Effector memory CD8-positive, alpha-beta T cell (primary cell): Measurements from ENCODE around the gene PROM2.

Experiments used
- ATAC-seq: fragments of 150-1000 bp; cut with Tn5 transposase; replicated peaks from 2 replicates; pipeline ENCODE4 v1.10.0; 2021; ENCODE audit warnings: mild to moderate bottlenecking, moderate library complexity
- DNase-seq, 3 experiments: peaks; one replicate each; pipeline ENCODE4 v3.0.0; 2021
- H3K27ac Mint-ChIP-seq, 2 donors: one replicate each; pipeline ENCODE4 v1.8.0; 2022; ENCODE audit warnings: mild to moderate bottlenecking in 2 of 2, mixed read lengths in 2 of 2, moderate library complexity in 2 of 2
- H3K27me3 Mint-ChIP-seq, 2 donors: one replicate each; pipeline ENCODE4 v1.8.0; 2022; ENCODE audit warnings: mixed read lengths in 2 of 2
- H3K36me3 Mint-ChIP-seq: one replicate; pipeline ENCODE4 v1.8.0; 2022; ENCODE audit warnings: mild to moderate bottlenecking, moderate library complexity, mixed read lengths; ENCODE audit not compliant: insufficient read depth
- H3K4me1 Mint-ChIP-seq, 2 donors: one replicate each; pipeline ENCODE4 v1.8.0; 2022; ENCODE audit warnings: low read depth in 2 of 2, mixed read lengths in 2 of 2
- H3K4me3 Mint-ChIP-seq, 2 donors: one replicate each; pipeline ENCODE4 v1.8.0; 2022; ENCODE audit warnings: mild to moderate bottlenecking in 2 of 2, mixed read lengths in 2 of 2, moderate library complexity in 2 of 2
- H3K9me3 Mint-ChIP-seq, 2 donors: one replicate each; pipeline ENCODE4 v1.8.0; 2022; ENCODE audit warnings: mixed read lengths in 2 of 2

Gene PROM2

DNA sequence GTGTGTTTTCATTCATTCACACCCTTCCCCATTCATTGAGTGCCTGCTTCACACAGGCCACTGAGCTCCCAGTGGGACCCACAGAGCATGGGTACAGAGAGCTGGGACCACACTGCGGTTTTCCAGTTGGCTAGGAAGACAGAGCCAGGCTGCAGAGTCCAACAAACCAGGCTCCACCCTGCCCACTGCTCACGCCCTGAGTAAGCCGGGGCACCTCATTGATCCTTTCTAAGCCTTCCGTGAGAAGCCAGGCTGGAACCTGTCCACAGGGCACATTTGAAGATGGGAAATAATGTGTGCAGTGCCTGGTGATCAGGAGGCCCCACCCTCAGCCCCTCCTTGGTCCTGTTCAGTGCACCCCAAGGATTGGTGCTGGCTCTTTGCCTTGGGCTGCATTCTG is 36.4 kb downstream of the PROM2 start:
- Mint-ChIP-seq H3K27ac (no peak overlapping the region), H3K4me1 (peaks cover 0 to 2% of the 10 kb centered on the region in 2 donors), H3K9me3 (no peaks in the 10 kb centered on the region), H3K36me3 (no peaks in the 10 kb centered on the region), H3K4me3 (no peak overlapping the region), H3K27me3 (peaks cover 4 to 49% of the 10 kb centered on the region in 2 donors)
- DNase-seq (no peak), ATAC-seq (no peak)

DNA sequence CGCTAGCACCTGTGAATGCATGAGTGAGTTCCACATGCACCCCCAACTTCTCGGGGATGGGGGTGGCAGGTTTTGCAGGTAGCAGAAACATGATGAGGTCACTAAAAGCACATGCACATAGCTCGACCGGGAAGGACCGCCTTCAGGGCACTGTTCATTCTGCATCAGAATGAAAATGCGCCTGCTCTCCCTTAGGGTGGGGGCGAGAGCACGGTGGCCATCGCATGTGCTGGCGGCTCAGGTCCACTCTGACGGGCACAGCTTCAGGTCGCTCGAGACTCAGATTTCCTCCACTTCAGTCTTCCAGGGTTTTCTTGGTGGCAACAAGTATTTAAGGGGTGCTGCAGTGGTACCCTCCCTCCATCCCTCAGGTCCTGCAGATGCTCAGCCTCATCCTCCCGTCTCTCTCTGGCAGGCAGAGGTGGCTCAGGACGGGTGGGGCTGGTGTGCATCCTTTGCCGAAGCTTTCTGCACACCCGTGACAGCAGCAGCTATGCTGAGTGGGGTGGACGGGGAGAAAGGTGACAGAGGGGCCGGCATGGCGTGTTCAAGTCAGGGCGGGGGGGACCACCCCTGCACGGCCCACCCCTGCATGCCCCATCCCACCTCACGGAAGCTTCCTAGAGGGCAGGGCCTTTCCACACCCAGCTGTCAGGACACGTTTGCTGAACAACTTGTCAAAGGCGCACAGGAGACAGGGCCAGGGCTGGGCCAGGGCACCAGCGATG is 37.7 kb downstream of the PROM2 start:
- ATAC-seq, result no peak
- H3K4me3 Mint-ChIP-seq, result no peak overlapping the region
- no peaks in the 10 kb centered on the region for H3K9me3 Mint-ChIP-seq
- no peak overlapping the region for H3K27ac Mint-ChIP-seq
- peaks cover 0 to 3% of the 10 kb centered on the region in 2 donors for H3K4me1 Mint-ChIP-seq
- DNase-seq, result no peak
- H3K36me3 Mint-ChIP-seq, result no peaks in the 10 kb centered on the region
- peaks cover 4 to 61% of the 10 kb centered on the region in 2 donors for H3K27me3 Mint-ChIP-seq

DNA sequence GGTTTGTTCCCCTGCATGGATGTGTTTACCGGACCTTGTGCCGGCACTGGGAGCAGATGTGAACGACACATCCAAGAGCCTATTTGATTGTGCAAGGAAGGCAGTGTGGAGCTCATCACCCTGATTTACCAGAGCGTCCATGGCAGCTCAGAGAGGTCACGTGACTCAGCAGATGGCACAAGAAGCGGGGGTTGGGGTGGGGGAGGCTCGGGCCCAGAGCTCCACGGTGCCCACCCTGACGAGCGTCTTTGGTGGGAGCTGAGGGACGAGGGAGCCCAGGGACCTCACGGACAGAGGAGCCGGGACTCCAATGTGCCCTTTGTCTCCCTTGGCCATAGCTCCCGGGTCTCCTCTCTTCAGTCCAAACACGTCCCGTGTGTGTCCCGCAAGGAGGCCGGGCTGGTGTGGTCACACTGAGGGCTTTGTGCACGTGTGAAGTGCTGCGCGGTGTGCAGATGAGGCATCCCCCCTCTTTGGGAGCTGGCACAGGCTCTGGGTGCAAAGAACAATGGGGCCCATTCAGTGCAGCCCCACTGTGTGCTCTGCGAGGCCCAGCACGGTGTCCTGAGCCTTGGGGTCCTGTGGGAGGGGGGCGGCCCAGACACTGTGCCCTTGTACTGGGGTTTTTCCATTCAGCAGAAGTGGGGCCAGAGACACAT is 38.4 kb downstream of the PROM2 start:
- no peak for DNase-seq
- Mint-ChIP-seq H3K36me3 (no peaks in the 10 kb centered on the region), H3K4me3 (no peak overlapping the region), H3K4me1 (peaks cover 0 to 3% of the 10 kb centered on the region in 2 donors), H3K27me3 (peaks cover 4 to 68% of the 10 kb centered on the region in 2 donors), H3K27ac (no peak overlapping the region), H3K9me3 (no peaks in the 10 kb centered on the region)
- ATAC-seq, result no peak

DNA sequence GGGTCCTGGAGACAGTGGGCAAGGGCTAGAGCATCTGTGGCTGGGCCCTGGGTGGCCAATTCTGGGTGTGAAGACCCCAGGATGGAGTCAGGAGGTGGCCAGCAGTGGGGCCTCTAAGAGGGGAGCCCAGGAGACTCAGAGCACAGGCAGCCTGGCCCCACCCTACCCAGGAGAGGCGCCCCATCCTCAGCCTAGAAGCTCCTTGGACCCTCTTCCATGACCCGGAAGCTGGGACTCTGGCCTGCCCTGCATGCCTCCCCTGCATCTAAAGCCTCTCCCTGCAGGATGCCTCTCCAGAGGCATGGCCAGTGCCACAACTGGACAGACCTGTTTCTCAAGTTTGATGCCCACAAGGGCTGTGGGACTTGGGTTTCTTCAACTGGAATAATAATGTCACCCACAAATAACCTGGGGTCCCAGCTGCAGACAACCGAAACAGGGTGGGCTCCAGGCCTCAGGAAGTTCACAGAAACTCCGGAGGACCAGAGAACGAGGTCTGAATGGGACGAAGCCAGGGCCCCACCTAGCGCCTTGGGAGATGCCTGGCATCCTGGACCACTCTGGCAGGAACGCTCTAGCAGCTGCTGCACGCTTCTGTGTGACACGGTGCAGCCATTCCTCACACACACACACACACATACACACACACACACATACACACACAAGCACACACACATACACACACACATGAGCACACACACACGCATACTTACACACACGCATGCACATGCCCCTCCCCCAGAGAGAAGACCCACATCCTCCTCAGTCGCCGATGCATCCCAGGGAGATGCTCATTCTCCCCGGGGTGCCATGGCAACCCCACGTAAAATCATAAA is 39.3 kb downstream of the PROM2 start:
- H3K27me3 Mint-ChIP-seq, result peaks cover 4 to 77% of the 10 kb centered on the region in 2 donors
- H3K4me1 Mint-ChIP-seq, result peaks cover 0 to 3% of the 10 kb centered on the region in 2 donors
- ATAC-seq (no peak), DNase-seq (no peak)
- no peak overlapping the region for H3K27ac Mint-ChIP-seq
- no peaks in the 10 kb centered on the region for H3K36me3 Mint-ChIP-seq
- no peaks in the 10 kb centered on the region for H3K9me3 Mint-ChIP-seq
- no peak overlapping the region for H3K4me3 Mint-ChIP-seq

DNA sequence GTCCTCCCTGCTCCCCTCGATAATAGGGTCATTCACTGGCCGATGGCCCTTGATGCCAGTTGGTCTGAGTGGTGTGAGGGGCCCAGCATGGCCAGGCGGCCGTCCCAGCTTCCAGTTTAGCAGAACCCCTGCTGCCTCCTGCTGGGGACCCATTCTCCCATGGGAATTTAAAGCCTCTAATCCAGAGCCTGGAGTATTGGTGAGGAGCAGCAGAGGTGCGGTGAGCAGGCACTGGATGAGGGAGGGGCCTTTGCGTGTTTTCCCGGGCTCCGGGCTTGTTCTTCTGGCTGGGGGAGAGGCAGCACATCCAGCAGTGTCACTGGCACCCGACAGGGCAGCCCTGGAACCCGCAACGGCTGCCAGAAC is 40.3 kb downstream of the PROM2 start:
- ATAC-seq (no peak), DNase-seq (no peak)
- Mint-ChIP-seq H3K27ac (no peak overlapping the region), H3K4me3 (no peak overlapping the region), H3K4me1 (peaks cover 0 to 3% of the 10 kb centered on the region in 2 donors), H3K36me3 (peaks cover 3% of the 10 kb centered on the region), H3K9me3 (no peaks in the 10 kb centered on the region), H3K27me3 (peaks cover 4 to 81% of the 10 kb centered on the region in 2 donors)

DNA sequence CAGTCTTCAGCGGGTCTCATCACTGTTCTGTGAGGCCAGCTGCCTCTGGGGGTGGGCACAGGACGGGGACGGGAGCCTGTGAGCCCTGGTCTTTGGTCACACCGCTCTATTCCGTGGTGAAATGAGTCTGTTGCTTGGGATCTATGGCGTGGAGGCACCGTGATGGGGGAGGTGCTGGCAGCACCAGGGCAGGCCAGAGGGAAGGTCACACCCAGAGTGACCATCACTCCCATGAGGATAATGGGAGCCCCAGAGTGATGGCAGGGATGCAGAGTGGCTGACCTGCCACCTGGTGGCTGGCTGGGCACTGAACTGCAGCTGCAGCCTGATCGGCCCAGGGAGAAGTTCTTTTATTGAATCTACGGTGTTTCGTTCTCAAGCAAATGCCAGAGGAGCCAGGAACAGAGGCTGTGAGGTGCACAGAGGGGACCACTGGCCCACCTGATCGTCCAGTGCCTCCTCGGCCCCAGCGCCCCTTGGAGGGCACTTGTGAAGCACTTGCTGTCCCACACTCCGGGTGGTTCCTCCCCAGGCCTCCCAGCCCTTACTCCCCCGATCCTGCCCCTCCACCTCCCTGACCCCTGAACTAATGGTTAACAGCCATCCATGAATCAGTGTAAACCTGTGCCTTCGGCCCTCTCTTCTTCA is 40.8 kb downstream of the PROM2 start:
- Mint-ChIP-seq H3K9me3 (no peaks in the 10 kb centered on the region), H3K36me3 (peaks cover 3% of the 10 kb centered on the region)
- DNase-seq, result no peak

DNA sequence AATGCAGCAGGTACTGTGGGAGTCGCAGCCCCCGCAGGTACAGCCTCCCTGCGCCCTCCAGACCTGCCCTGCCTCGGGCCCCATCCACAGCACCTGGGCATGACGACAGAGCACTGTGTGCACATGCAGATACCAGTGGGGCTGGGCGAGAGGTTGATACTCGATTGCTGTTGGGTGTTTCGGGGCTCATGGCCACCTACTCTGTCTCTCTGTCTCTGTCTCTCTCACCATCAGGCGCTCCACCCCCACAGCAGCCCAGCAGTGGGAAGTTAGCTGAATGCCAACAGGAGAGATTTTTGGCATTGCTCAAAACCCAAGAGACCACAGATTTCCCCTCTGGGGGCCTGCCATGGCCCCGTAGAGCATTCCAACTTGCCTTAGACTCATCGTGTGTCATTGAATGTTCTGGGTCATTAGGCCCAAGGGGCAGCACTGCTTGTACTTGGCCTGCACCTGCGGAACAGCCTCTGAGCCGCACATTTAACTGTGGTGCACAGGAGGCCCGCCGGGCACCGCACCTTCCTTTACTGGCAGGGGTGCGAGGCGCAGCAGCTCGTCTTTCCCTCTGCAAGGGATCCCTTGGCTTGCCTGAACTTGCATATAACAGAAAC is 41.7 kb downstream of the PROM2 start:
- ATAC-seq, result no peak
- peaks cover 4 to 68% of the 10 kb centered on the region in 2 donors for H3K27me3 Mint-ChIP-seq
- DNase-seq, result no peak
- H3K9me3 Mint-ChIP-seq, result no peaks in the 10 kb centered on the region
- H3K4me1 Mint-ChIP-seq, result peaks cover 0 to 3% of the 10 kb centered on the region in 2 donors
- no peak overlapping the region for H3K4me3 Mint-ChIP-seq
- no peak overlapping the region for H3K27ac Mint-ChIP-seq
- peaks cover 3% of the 10 kb centered on the region for H3K36me3 Mint-ChIP-seq

More for the DNA sequence above, 40.8 kb downstream of the PROM2 start:
- ATAC-seq, result no peak
- Mint-ChIP-seq H3K4me3 (no peak overlapping the region), H3K27ac (no peak overlapping the region), H3K4me1 (peaks cover 0 to 3% of the 10 kb centered on the region in 2 donors), H3K27me3 (peaks cover 4 to 76% of the 10 kb centered on the region in 2 donors)

DNA sequence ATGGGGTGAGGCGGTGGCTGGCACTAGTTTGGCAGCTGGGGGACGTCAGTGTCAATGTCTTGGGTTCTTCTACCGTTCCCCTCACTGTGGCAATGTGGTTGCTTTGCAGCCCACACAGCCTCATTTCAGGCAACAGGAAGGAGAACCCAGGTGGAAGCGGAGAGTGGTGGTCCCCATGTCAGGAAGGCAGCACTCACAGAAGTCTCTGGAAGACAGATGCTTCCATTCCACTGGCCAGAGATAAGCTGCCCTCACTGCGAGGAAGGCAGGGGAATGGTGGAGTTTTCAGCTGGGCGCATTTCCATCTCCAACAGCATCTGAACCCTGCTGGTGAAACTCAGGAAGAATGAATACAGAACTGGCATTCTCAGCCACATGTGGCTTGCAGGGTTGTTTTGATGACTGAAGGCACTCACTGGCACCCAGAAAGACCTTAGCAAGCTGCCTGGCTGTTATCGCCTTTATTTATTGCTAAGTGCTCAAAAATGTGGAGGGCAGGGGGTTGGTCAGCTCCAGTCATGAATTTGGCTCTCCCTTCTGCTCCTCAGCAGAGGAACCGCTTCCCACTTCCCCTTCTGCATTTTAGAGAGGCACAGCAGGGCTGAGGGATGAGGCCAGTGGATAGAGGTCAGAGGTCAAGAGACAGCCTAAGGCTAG is 42.3 kb downstream of the PROM2 start:
- Mint-ChIP-seq H3K9me3 (no peaks in the 10 kb centered on the region), H3K27ac (no peak overlapping the region), H3K27me3 (peaks cover 4 to 61% of the 10 kb centered on the region in 2 donors), H3K4me1 (peaks cover 0 to 3% of the 10 kb centered on the region in 2 donors), H3K4me3 (no peak overlapping the region), H3K36me3 (peaks cover 3% of the 10 kb centered on the region)
- ATAC-seq, result no peak
- no peak for DNase-seq

DNA sequence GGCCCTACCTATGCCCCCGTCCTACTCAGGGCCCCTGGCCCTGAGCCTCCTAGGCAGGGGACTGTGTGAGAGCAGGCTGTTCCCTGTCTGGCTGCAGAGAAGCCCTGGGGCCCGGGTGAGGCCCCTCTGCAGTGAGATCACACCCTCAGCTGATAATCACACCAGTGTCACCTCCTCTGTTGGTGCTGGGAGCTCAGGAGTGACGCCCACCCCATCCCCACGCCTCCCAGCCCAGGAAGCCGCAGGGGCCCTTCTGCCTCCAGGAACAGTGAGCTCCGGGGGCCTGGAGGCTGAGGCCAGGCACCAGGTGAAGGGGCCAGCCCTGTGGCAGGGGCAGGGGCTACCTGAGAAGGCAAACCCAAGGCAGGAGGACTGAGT is 42.9 kb downstream of the PROM2 start:
- H3K9me3 Mint-ChIP-seq, result no peaks in the 10 kb centered on the region
- no peak for ATAC-seq
- peaks cover 0 to 3% of the 10 kb centered on the region in 2 donors for H3K4me1 Mint-ChIP-seq
- peaks cover 4 to 60% of the 10 kb centered on the region in 2 donors for H3K27me3 Mint-ChIP-seq
- H3K27ac Mint-ChIP-seq, result no peak overlapping the region
- peaks cover 3% of the 10 kb centered on the region for H3K36me3 Mint-ChIP-seq
- H3K4me3 Mint-ChIP-seq, result no peak overlapping the region
- DNase-seq, result no peak

DNA sequence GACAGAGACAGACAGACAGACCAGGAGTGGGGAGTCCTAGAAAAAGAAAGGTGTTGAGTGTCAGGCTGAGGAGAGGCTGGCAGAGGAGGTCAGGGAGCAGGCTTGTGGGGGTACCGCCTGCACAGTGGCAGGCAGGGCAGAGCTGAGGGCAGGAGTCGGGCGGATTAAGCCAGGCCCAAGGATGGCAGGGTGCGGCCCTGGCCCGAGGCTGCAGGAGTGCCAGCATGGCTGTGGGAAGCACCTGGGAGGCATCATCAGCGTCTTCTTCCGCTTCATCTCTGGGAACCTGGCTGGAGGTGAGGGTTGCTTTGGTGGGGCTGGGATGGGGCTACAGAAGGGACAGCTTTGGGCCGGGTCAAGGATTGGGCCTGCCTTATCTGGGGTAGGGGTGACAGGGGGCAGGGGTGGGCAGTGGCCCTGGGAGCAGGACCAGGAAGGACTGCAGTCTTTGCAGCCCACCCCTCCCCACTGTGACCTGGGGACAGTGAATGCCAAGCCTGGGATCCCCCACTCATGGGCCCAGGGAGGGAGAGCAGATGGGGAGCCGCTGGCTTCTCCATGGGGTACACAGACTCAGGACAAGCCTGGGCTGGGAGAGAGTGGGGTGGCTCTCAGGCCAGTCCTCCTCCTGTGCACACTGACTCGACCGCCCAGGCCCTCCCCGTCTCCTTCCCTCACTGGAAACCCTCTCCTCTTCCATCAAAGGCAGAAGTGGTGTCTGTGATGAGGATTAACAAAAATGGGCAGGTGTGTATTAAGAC is 43.6 kb downstream of the PROM2 start:
- Mint-ChIP-seq H3K27ac (no peak overlapping the region), H3K27me3 (peaks cover 4 to 56% of the 10 kb centered on the region in 2 donors), H3K9me3 (no peaks in the 10 kb centered on the region), H3K36me3 (peaks cover 3% of the 10 kb centered on the region), H3K4me3 (no peak overlapping the region), H3K4me1 (peaks cover 0 to 3% of the 10 kb centered on the region in 2 donors)
- ATAC-seq (no peak), DNase-seq (no peak)

DNA sequence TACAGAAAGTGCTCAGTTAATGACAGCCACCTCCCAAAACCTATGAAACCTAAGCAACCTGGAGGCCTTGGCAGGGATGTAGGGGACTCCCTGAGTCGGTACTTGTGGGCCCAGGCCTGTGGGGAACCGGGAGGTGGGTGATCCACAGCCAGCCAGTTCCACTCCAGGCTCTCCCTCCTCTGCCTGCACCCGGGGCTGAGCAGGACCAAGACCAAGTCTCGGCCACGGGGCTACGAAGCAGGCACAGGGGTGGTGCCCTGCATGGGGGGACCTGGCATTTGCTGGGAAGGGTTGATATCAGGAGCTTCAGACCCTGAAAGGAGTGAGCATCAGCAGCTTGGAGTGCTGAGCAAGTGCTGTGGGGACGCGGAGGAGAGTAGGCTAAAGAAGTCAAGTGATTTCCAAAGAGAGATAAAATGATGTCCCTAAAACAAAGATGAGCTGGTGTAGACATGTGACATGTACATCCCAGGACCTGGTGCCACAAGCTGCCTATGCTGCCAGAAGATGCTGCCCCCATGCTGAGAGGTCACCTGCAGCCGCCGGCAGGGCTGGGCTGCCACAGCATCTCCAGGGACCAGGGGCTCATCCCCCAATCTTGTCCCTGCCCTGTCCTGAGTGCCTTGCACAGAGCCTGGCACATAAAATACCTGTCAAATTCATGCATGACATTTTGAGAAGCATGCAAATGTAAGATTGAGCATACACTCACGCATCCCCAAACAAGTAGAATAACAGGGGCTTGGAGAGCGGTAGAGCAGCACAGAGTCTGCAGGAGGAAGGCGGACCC is 44.4 kb downstream of the PROM2 start:
- H3K9me3 Mint-ChIP-seq, result no peaks in the 10 kb centered on the region
- H3K36me3 Mint-ChIP-seq, result peaks cover 3% of the 10 kb centered on the region
- H3K4me3 Mint-ChIP-seq, result no peak overlapping the region

More for the DNA sequence above, 44.4 kb downstream of the PROM2 start:
- DNase-seq (no peak), ATAC-seq (no peak)
- H3K27ac Mint-ChIP-seq, result no peak overlapping the region
- H3K27me3 Mint-ChIP-seq, result peaks cover 4 to 49% of the 10 kb centered on the region in 2 donors
- peaks cover 0 to 3% of the 10 kb centered on the region in 2 donors for H3K4me1 Mint-ChIP-seq
